Activated T-cell treated with anti-CD3 and anti-CD28 coated beads, Interleukin-2, amount 50 U/mL, for 72 hours (primary cell): ENCODE measurements around the gene SIX3. TPM values are rescaled to one million over a fixed set of nuclear protein-coding genes. Genes with fewer than 3 reads are reported as not detected.

Experiments
- ATAC-seq, 2 donors: fragments of 150-1000 bp; cut with Tn5 transposase; replicated peaks in 1 of 2; 2 replicates each; pipeline ENCODE4 v1.10.0; 2021; ENCODE audit warnings: moderate library complexity in 2 of 2, mild to moderate bottlenecking in 1 of 2
- DNase-seq, 2 donors: peaks; one replicate each; pipeline ENCODE4 v3.0.0; 2021 to 2022; ENCODE audit warnings: mixed read lengths in 1 of 2
- H3K27ac Mint-ChIP-seq: one replicate; pipeline ENCODE4 v1.8.0; 2022; ENCODE audit warnings: mild to moderate bottlenecking, moderate library complexity, mixed read lengths
- H3K27me3 Mint-ChIP-seq: one replicate; pipeline ENCODE4 v1.8.0; 2022; ENCODE audit warnings: low read depth, mixed read lengths
- H3K36me3 Mint-ChIP-seq, 2 donors: one replicate each; pipeline ENCODE4 v1.8.0; 2022; ENCODE audit warnings: mixed read lengths in 2 of 2, mild to moderate bottlenecking in 1 of 2; ENCODE audit not compliant: insufficient read depth in 2 of 2
- H3K4me1 Mint-ChIP-seq: one replicate; pipeline ENCODE4 v1.8.0; 2022; ENCODE audit warnings: low read depth, mixed read lengths
- H3K4me3 Mint-ChIP-seq, 2 donors: one replicate each; pipeline ENCODE4 v1.8.0; 2022; ENCODE audit warnings: mild to moderate bottlenecking in 2 of 2, mixed read lengths in 2 of 2, moderate library complexity in 2 of 2
- H3K9me3 Mint-ChIP-seq, 2 donors: one replicate each; pipeline ENCODE4 v1.8.0; 2022; ENCODE audit warnings: mixed read lengths in 2 of 2
- total RNA-seq, 2 donors: library from RNA; stranded (reverse); gene quantifications; one replicate each; pipeline ENCODE4 v1.2.3, GENCODE V29; 2022

Gene SIX3
- not detected for total RNA-seq

DNA sequence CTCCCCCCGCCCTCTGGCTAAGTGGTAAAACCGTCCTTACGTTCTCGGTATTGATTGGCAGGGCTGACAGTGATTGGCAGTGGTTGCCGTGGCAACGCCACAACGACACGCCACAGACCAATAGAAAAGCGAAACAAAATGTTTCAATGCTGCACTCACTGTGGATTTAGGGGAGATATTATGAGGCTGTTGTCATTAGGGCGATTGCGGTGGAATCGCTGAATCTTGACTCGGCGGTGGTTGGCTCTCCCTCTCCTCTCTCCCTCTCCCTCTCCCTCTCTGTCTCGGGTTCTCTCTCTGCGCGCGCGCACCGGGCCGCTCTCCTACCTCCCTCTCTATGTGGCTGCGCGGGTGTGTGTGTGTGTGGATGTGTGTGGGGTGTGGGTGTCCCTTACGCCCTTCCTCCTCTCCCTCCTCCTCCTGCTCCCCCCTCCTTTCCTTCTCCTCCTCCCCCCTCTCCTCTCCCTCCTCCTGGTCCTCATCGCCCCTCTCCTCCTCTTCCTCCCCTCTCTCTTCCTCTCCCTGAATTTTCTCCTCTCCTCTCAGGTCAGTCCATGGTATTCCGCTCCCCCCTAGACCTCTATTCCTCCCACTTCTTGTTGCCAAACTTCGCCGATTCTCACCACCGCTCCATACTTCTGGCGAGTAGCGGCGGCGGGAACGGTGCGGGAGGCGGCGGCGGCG, at the start of gene SIX3:
SIX3 (plus strand) TSS at position 152 of the 684 bp plus-strand sequence; CDS start at position 555, 403 bp downstream.
- Mint-ChIP-seq H3K27me3 (peaks cover 84% of the 10 kb centered on the region), H3K4me1 (peaks cover 51% of the 10 kb centered on the region), H3K36me3 (peaks cover 0 to 6% of the 10 kb centered on the region in 2 donors), H3K4me3 (peak within 1 kb of the TSS; percentile 84 to 91), H3K9me3 (no peaks in the 10 kb centered on the region), H3K27ac (peak within 1 kb of the TSS; percentile 28)
- ATAC-seq (peak; percentile 62 to 63), DNase-seq (peak in 1 of 2 donors; percentile 55)

GRCh38 chr2:44894058-44894457, 47.4 kb upstream of the SIX3 start:
- ATAC-seq = peak in 1 of 2 donors; percentile 83
- H3K27ac Mint-ChIP-seq = peak overlapping the region; percentile 8
- H3K36me3 Mint-ChIP-seq = peaks cover 5 to 10% of the 10 kb centered on the region in 2 donors
- peaks cover 8% of the 10 kb centered on the region for H3K4me1 Mint-ChIP-seq
- peak overlapping the region; percentile 48 to 49 for H3K4me3 Mint-ChIP-seq
- DNase-seq = peak; percentile 4 to 28
- H3K9me3 Mint-ChIP-seq = peaks cover 7 to 15% of the 10 kb centered on the region in 2 donors
- peaks cover 22% of the 10 kb centered on the region for H3K27me3 Mint-ChIP-seq

DNA sequence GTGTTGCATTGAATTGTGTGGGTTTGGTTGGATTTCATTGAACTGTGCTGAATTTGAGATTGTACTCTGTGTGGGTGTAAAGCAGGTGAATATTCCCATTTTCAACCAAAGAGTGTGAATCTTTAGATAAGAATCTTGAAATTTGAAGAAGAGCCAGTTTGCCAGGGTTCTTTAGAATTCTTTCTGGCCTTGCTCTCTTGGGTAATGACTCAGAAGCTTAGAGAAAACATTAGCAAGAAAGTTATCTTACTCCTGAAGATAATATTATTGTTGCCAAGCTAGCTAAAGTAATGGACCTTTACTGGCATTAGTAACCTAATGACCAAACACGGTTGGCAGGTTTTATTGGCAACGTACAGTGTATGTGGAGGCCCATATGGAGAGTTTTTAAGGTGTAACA, 46.4 kb upstream of the SIX3 start:
- DNase-seq (no peak), ATAC-seq (no peak)
- Mint-ChIP-seq H3K9me3 (peaks cover 7 to 15% of the 10 kb centered on the region in 2 donors), H3K4me3 (no peak overlapping the region), H3K36me3 (peaks cover 5 to 10% of the 10 kb centered on the region in 2 donors), H3K27me3 (peaks cover 29% of the 10 kb centered on the region), H3K27ac (no peak overlapping the region), H3K4me1 (peaks cover 8% of the 10 kb centered on the region)

- H3K27me3 Mint-ChIP-seq = peaks cover 37% of the 10 kb centered on the region
- H3K36me3 Mint-ChIP-seq = peaks cover 5 to 8% of the 10 kb centered on the region in 2 donors
- peaks cover 6 to 9% of the 10 kb centered on the region in 2 donors for H3K9me3 Mint-ChIP-seq
- DNase-seq (no peak), ATAC-seq (no peak)
- peaks cover 8% of the 10 kb centered on the region for H3K4me1 Mint-ChIP-seq
- no peak overlapping the region for H3K27ac Mint-ChIP-seq
- no peak overlapping the region for H3K4me3 Mint-ChIP-seq
These were observed 44.1 kb upstream of the SIX3 start for GRCh38 chr2:44897406-44897805.

DNA sequence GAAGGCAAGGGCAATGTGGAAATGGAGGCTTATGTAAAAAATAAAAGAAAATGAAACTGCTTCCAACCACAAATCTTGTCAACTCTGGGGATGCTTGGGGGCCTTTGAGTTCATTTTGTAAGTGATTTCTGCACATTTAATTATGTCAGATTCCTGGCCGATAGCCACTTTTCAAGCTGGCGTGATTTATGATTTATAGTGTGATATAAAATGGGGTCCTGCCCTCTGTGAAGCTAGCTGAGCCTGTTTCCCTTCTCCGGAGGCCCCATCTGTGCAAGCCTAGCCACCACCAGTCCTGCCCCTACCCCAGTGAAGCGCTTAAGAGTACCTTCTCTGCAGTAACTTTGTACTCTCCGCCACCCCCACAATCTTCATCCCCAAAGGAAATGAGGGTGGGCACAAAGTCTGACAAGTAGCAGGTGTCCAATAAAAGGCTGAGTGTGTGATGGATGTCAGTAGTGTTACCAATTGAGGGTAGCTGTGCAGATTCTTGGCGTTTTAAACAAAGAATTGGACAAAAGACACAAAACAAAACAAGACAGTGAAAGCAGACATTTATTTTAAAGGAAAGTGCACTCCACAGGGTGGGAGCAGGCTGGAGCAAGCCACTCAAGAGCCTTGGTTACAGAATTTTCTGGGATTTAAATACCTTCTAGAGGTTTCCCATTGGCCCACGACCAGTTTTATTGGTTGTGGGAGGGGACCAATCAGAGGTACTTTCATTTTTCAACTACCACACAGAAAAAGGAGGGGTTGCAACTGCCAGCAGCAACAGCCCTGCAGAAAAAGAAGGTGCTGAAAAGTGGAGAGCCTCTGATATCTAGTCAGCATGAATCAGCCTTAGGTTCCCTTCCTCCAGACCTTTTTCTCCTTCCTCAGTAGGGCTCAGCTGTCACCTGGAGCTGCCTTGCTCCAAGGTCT, 39.0 kb upstream of the SIX3 start:
- no peaks in the 10 kb centered on the region for H3K4me1 Mint-ChIP-seq
- H3K27ac Mint-ChIP-seq = no peak overlapping the region
- peaks cover 70% of the 10 kb centered on the region for H3K27me3 Mint-ChIP-seq
- ATAC-seq (no peak), DNase-seq (no peak)
- peaks cover 0 to 2% of the 10 kb centered on the region in 2 donors for H3K36me3 Mint-ChIP-seq
- H3K4me3 Mint-ChIP-seq = no peak overlapping the region
- H3K9me3 Mint-ChIP-seq = no peaks in the 10 kb centered on the region

DNA sequence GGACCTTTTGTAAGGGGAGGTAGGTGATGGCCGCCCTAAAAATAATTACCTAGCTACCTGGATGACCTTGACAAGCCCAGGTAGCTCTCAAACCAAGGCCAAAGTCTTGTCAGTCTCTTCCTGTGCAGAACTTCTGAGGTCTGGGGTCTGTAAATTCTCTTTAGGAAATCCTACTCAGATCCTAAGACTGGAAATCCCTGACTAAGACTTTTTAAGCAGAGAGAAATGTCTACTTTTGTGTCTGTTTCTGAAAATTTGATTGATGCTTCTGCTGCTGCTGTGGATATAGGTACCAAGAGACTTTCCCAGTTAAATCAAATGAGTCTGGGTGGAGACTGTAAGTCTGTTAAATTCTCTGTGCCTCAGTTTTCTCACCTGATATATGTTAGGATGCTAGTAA, 36.9 kb upstream of the SIX3 start:
- H3K4me3 Mint-ChIP-seq = no peak overlapping the region
- ATAC-seq = no peak
- no peak overlapping the region for H3K27ac Mint-ChIP-seq
- peaks cover 2% of the 10 kb centered on the region in 2 donors for H3K36me3 Mint-ChIP-seq
- no peaks in the 10 kb centered on the region for H3K4me1 Mint-ChIP-seq
- DNase-seq = no peak
- H3K27me3 Mint-ChIP-seq = peaks cover 51% of the 10 kb centered on the region
- H3K9me3 Mint-ChIP-seq = no peaks in the 10 kb centered on the region

- no peaks in the 10 kb centered on the region for H3K4me1 Mint-ChIP-seq
- ATAC-seq = no peak
These were observed 34.5 kb upstream of the SIX3 start for GRCh38 chr2:44906972-44907371.

DNA sequence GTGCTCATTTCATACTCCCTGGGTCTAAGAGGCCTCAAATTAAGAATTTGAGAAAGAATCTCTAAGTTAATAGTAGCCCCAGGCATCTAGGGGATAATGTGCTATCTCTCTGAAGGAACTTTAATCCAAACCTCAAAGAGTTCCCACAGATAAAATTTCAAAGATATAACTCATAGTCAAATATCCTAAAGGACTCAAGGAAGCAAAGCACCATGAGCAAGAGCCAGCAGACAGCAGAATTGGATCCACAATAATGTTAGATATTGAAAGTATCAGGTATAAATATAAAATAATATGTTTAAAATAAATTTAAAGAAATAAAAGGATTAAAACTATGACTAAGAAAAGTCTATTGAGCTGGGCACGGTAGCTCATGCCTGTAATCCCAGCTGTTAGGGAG, 31.7 kb upstream of the SIX3 start:
- no peaks in the 10 kb centered on the region for H3K4me1 Mint-ChIP-seq
- no peak overlapping the region for H3K27ac Mint-ChIP-seq
- H3K27me3 Mint-ChIP-seq = peaks cover 33% of the 10 kb centered on the region
- peaks cover 5 to 10% of the 10 kb centered on the region in 2 donors for H3K36me3 Mint-ChIP-seq
- peaks cover 4 to 9% of the 10 kb centered on the region in 2 donors for H3K9me3 Mint-ChIP-seq
- H3K4me3 Mint-ChIP-seq = no peak overlapping the region
- no peak for ATAC-seq
- no peak for DNase-seq

More at GRCh38 chr2:44906972-44907371, 34.5 kb upstream of the SIX3 start:
- DNase-seq = no peak
- H3K27me3 Mint-ChIP-seq = peaks cover 52% of the 10 kb centered on the region
- peaks cover 5 to 10% of the 10 kb centered on the region in 2 donors for H3K36me3 Mint-ChIP-seq
- no peak overlapping the region for H3K27ac Mint-ChIP-seq
- peaks cover 4 to 9% of the 10 kb centered on the region in 2 donors for H3K9me3 Mint-ChIP-seq
- no peak overlapping the region for H3K4me3 Mint-ChIP-seq

DNA sequence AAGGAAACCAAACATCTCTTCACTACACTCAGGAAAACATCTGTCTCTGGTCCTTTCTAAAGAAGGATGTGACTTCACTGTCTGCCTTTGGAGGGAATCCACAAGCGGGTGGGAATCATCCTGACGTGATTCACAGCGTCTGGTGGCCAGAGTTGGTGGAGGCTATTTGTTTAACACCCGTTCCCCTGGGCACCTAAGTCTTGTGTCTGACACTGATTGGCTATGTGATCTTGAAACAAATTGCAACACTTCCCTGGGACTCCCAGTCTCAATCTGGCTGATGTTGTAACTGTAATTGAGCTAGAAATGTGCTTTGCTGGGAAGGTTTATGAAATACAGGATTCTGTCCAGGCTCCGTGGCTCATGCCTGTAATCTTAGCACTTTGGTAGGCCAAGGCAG, 28.8 kb upstream of the SIX3 start:
- H3K9me3 Mint-ChIP-seq = peaks cover 4 to 9% of the 10 kb centered on the region in 2 donors
- no peak overlapping the region for H3K4me3 Mint-ChIP-seq
- DNase-seq (no peak), ATAC-seq (no peak)
- H3K27me3 Mint-ChIP-seq = peaks cover 24% of the 10 kb centered on the region
- H3K36me3 Mint-ChIP-seq = peaks cover 3 to 10% of the 10 kb centered on the region in 2 donors
- no peaks in the 10 kb centered on the region for H3K4me1 Mint-ChIP-seq
- H3K27ac Mint-ChIP-seq = no peak overlapping the region

GRCh38 chr2:44916291-44916690, 25.2 kb upstream of the SIX3 start:
- Mint-ChIP-seq H3K4me3 (no peak overlapping the region), H3K36me3 (peaks cover 0 to under 1% of the 10 kb centered on the region in 2 donors), H3K9me3 (peaks cover under 1% of the 10 kb centered on the region in 2 donors), H3K27me3 (peaks cover 44% of the 10 kb centered on the region), H3K27ac (no peak overlapping the region), H3K4me1 (no peaks in the 10 kb centered on the region)
- ATAC-seq (no peak), DNase-seq (no peak)

- peak; percentile 59 to 64 for ATAC-seq
- Mint-ChIP-seq H3K4me3 (no peak overlapping the region), H3K27ac (no peak overlapping the region), H3K4me1 (no peaks in the 10 kb centered on the region), H3K9me3 (no peaks in the 10 kb centered on the region), H3K36me3 (no peaks in the 10 kb centered on the region), H3K27me3 (peaks cover 59% of the 10 kb centered on the region)
- DNase-seq = no peak
These were observed 23.3 kb upstream of the SIX3 start for GRCh38 chr2:44918095-44918775.

- ATAC-seq = no peak
- no peak for DNase-seq
- H3K27ac Mint-ChIP-seq = no peak overlapping the region
- H3K9me3 Mint-ChIP-seq = no peaks in the 10 kb centered on the region
- peaks cover 84% of the 10 kb centered on the region for H3K27me3 Mint-ChIP-seq
- no peaks in the 10 kb centered on the region for H3K36me3 Mint-ChIP-seq
- no peak overlapping the region for H3K4me3 Mint-ChIP-seq
- no peaks in the 10 kb centered on the region for H3K4me1 Mint-ChIP-seq
These were observed 20.8 kb upstream of the SIX3 start for GRCh38 chr2:44920751-44921150.

DNA sequence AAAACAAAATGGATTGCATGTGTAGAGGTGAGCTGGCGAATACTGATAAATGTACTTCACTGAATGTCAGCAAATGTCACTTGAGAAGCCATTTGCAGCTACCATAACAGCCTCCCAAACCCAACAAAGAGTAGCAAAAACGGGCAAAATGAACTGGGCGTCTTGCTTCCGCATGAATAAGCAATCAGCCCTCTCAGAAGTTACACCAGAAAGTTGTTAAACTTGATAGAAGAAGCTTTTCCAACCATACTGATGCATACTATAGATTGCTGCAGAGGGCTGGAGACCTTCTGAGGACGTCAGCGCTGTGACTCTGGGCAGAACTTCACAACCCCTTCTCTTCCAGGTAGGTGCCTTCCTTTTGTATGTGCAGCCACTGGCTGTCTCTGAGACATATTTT, 18.7 kb upstream of the SIX3 start:
- DNase-seq (no peak), ATAC-seq (no peak)
- no peaks in the 10 kb centered on the region for H3K4me1 Mint-ChIP-seq
- no peaks in the 10 kb centered on the region for H3K9me3 Mint-ChIP-seq
- H3K27ac Mint-ChIP-seq = no peak overlapping the region
- no peak overlapping the region for H3K4me3 Mint-ChIP-seq
- H3K36me3 Mint-ChIP-seq = no peaks in the 10 kb centered on the region
- peaks cover 90% of the 10 kb centered on the region for H3K27me3 Mint-ChIP-seq
